ENCODE results near the gene BYSL. TPM values are rescaled to one million over a fixed set of nuclear protein-coding genes. Genes with fewer than 3 reads are reported as not detected.

Gene BYSL
- total RNA-seq, 4 donors from 2014 or later = 6.3 to 19.4 (median 13.0) TPM

GRCh38 chr6:41954668-41955067 lies 33.4 kb downstream of the BYSL start:
- H3K4me1 ChIP-seq = no peaks in the 10 kb centered on the region
- H3K27ac ChIP-seq = no peak overlapping the region
- H3K4me3 ChIP-seq = no peak overlapping the region
- no peak for DNase-seq
- TF ChIP-seq POLR2A (IDR thresholded peaks at IDR 0.05) = no peak
- no peak for TF ChIP-seq CTCF (IDR thresholded peaks at IDR 0.05)
- 84 to 93% methylated on average over 2 of the region's 2 CpGs for WGBS, 2 donors
- H3K36me3 ChIP-seq = peaks cover 0 to 6% (median 0%) of the 10 kb centered on the region in 3 donors
- no peaks in the 10 kb centered on the region for H3K27me3 ChIP-seq
- H3K9me3 ChIP-seq = no peaks in the 10 kb centered on the region
- intact Hi-C loops (cut with DNase I) = no loop called here

- no peak for TF ChIP-seq CTCF (IDR thresholded peaks at IDR 0.05)
- no peak for TF ChIP-seq POLR2A (IDR thresholded peaks at IDR 0.05)
- Histone ChIP-seq H3K4me1 (no peaks in the 10 kb centered on the region), H3K27ac (no peak overlapping the region), H3K36me3 (peaks cover 0 to 6% (median 0%) of the 10 kb centered on the region in 3 donors), H3K4me3 (no peak overlapping the region), H3K27me3 (no peaks in the 10 kb centered on the region), H3K9me3 (no peaks in the 10 kb centered on the region)
- no peak for DNase-seq
- intact Hi-C loops (cut with DNase I) = no loop called here
- WGBS, 2 donors = 83 to 88% methylated on average over 2 of the region's 2 CpGs
Measured at GRCh38 chr6:41955412-41955811, 34.1 kb downstream of the BYSL start.

GRCh38 chr6:41957117-41957516 lies 35.8 kb downstream of the BYSL start:
- Histone ChIP-seq H3K27ac (no peak overlapping the region), H3K36me3 (no peaks in the 10 kb centered on the region), H3K9me3 (no peaks in the 10 kb centered on the region), H3K27me3 (no peaks in the 10 kb centered on the region), H3K4me1 (no peaks in the 10 kb centered on the region), H3K4me3 (no peak overlapping the region)
- WGBS, 2 donors = 80 to 81% methylated on average over 4 of the region's 4 CpGs
- DNase-seq = no peak
- intact Hi-C loops (cut with DNase I) = no loop called here
- no peak for TF ChIP-seq POLR2A (IDR thresholded peaks at IDR 0.05)
- no peak for TF ChIP-seq CTCF (IDR thresholded peaks at IDR 0.05)

- DNase-seq = no peak
- Histone ChIP-seq H3K4me3 (no peak overlapping the region), H3K4me1 (no peaks in the 10 kb centered on the region), H3K9me3 (no peaks in the 10 kb centered on the region), H3K27me3 (no peaks in the 10 kb centered on the region), H3K27ac (no peak overlapping the region), H3K36me3 (no peaks in the 10 kb centered on the region)
- intact Hi-C loops (cut with DNase I) = no loop called here
- no peak for TF ChIP-seq CTCF (IDR thresholded peaks at IDR 0.05)
- 83 to 88% methylated on average over 5 to 6 of the region's 6 CpGs for WGBS, 2 donors
Measured at GRCh38 chr6:41958022-41958856, 36.9 kb downstream of the BYSL start.

GRCh38 chr6:41960028-41960427 lies 38.7 kb downstream of the BYSL start:
- Histone ChIP-seq H3K4me3 (no peak overlapping the region), H3K36me3 (peaks cover 0 to 4% (median 0%) of the 10 kb centered on the region in 3 donors), H3K27ac (no peak overlapping the region), H3K9me3 (no peaks in the 10 kb centered on the region), H3K4me1 (no peaks in the 10 kb centered on the region), H3K27me3 (no peaks in the 10 kb centered on the region)
- TF ChIP-seq CTCF (IDR thresholded peaks at IDR 0.05) (no peak), POLR2A (IDR thresholded peaks at IDR 0.05) (no peak)
- 90 to 93% methylated on average over 4 of the region's 4 CpGs for WGBS, 2 donors
- no peak for DNase-seq
- intact Hi-C loops (cut with DNase I) = no loop called here

Data from esophagus squamous epithelium (tissue), 5 donors.